Measurements from ENCODE around the gene CT45A3. TPM values are rescaled to one million over a fixed set of nuclear protein-coding genes. Genes with fewer than 3 reads are reported as not detected.
"Not testable (repeated sequence)": the region's sequence is repeated elsewhere in the genome, so short reads cannot be mapped to it uniquely, and the experiment has no call there.

The CT45A3 gene
- total RNA-seq, result not detected
- long read RNA-seq, result 0 reads

DNA sequence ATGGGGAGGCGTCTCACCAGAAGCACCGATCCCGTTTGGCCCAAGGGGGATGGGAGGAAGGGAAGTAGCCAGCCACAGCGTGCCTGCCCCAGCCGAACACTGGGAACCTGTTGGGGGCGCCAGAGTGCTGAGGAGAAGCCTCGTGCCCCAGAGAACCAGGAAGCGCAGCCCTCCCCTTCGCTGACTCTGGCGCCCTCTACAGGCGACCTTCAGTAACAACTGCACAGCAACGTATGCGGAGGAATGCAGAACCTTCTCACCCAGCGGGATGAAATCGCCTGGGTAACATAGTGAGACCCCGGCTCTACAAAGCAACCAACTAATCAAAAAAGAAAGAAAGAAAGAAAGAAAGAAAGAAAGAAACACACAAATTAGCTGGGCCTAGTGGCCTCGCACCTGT lies at the start of gene CT45A3:
Gene CT45A3, minus strand, starts transcription at position 101 of the 400 bp plus-strand sequence. CDS start 3,747 bp downstream, outside the sequence.
- DNase-seq (ENCODE audit: low spot score), result not testable (repeated sequence)

DNA sequence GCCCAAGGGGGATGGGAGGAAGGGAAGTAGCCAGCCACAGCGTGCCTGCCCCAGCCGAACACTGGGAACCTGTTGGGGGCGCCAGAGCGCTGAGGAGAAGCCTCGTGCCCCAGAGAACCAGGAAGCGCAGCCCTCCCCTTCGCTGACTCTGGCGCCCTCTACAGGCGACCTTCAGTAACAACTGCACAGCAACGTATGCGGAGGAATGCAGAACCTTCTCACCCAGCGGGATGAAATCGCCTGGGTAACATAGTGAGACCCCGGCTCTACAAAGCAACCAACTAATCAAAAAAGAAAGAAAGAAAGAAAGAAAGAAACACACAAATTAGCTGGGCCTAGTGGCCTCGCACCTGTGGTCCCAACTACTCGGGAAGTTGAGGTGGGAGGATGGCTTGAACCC lies 34.7 kb upstream of the CT45A3 start, which contains the start of gene CT45A6:
Gene CT45A6, minus strand, starts transcription at position 101 of the 400 bp plus-strand sequence. CDS start 3,794 bp downstream, outside the sequence.
- DNase-seq (ENCODE audit: low spot score), result not testable (repeated sequence)

GRCh38 chrX:135785403-135785802 lies 17.4 kb upstream of the CT45A3 start, which contains the start of gene CT45A5:
Gene CT45A5 (minus strand): TSS chrX:135785503. CDS start chrX:135781729, 3,774 bp downstream.
- DNase-seq (ENCODE audit: low spot score), result not testable (repeated sequence)

DNA sequence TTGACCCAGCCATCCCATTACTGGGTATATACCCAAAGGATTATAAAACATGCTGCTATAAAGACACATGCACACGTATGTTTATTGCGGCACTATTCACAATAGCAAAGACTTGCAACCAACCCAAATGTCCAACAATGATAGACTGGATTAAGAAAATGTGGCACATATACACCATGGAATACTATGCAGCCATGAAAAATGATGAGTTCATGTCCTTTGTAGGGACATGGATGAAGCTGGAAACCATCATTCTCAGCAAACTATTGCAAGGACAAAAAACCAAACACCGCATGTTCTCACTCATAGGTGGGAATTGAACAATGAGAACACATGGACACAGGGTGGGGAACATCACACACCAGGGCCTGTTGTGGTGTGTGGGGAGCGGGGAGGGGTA lies 23.3 kb downstream of the CT45A3 start:
- not testable (repeated sequence) for DNase-seq (ENCODE audit: low spot score)

DNA sequence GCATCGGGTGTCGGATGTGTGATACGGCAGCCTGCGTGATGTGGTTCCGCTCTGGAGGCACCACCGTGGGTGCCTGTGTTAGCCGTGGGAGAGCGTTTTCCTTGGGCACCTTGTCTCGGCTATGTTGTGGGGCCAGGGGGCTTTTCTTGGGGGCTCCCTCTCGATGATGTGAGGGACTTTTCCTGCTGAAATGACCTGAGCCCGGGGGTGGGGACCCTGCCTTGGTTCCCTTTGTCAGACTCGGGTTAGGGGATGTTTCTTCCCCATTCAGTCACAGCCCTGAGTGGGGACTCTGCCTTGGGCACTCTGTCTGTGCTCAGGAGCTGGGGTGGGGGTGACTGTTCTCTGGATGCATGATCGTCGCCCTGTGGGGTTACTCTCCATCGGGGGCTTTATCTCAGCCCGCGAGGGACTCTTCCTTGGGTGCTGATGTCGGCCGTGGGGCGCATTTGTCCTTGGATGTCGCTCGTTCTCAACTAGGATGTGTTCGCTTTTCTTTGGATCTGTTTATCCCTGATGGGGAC lies 26.7 kb downstream of the CT45A3 start:
- DNase-seq (ENCODE audit: low spot score), result no peak

DNA sequence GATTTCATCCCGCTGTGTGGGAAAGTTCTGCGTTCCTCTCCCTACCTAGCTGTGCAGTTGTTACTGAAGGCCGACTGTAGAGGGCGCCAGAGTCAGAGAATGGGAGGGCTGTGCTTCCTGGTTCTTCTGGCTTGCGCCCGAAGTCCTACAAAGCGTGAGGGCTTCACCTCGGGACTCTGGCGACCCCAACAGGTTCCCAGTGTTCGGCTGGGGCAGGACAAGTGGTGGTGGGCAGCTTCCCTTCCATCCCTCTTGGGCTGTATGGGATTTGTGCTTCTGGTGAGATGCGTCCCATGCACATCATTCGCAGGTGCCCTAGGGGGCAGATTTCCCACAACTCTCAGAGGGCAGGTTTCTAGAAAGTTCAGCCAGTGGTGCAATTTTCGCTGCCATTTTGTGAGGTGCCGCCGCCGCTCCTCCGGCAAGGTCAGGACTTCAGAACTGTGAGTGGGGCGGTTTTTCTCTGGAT lies 27.3 kb downstream of the CT45A3 start:
- DNase-seq (ENCODE audit: low spot score), result peak; percentile 83

DNA sequence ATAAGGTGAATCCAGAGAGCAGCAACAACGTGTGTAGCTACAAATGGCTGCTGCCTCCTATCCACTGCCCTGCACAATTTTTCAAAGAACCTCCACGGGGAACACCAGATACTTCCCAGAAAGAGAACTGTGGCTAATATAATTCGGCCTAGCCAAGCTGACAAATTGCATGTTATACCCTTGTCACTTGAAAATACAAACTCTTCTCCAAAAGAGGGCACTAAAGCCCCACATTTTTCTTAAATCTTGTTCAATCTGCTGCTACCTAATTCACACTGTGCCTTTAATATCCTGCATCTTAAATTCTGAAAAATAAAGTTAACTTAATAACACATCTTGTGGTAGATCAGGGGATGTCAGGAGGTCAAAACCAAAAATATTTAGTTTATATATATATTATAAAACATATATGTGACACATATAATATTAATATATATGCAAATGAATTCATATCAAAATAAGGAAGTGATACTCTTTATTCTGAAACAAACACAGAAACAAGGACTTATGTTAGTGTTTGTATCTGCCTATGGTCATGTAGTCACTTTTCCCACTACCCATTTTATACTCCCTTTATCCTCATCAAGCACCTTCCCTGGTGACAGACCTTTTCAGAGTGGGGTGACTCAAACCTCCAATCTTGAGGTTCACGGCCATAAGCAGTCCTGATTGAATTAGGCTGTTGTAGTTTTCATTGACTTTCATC lies 30.5 kb downstream of the CT45A3 start:
- DNase-seq (ENCODE audit: low spot score), result no peak

DNA sequence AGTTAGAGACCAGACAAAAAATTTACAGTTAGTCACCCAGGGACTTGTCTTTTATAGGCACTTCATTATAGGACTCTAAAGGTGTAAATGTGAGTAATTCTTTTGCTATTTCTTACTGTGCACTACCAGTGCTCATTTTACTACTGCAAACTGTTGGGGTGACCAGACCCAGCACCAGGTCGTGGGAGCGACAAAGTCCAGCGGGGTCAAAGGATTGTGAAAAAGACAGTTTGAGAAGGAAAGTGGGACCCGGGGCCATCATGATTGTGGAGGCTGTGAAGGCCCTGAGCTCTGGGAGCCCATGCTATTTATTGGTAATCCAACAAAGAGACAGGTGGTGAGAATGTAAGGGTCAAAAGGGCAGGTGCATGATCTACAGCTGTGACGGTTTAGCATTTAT lies 33.3 kb downstream of the CT45A3 start:
- not testable (repeated sequence) for DNase-seq (ENCODE audit: low spot score)

DNA sequence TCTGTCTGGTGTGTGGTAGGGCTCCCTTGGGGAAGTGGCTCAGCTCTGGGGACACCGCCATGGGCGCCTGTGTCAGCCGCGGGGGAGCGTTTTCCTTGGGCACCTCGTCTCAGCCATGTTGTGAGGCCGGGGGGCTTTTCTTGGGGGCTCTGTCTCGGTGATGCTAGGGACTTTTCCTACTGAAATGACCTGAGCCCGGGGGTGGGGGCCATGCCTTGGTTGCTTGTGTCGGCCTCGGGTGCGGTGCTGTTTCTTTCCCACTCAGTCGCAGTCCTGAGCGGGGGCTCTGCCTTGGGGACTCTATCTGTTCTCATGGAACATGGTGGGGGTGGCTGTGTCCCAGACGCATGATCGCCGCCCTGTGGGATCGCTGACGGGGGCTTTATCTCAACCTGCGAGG lies 54.2 kb downstream of the CT45A3 start:
- DNase-seq (ENCODE audit: low spot score), result no peak

- DNase-seq (ENCODE audit: low spot score), result not testable (repeated sequence)
Observed at GRCh38 chrX:135713183-135713689, 54.8 kb downstream of the CT45A3 start, which contains the start of gene CT45A1. Gene CT45A1 (plus strand): TSS chrX:135713639. CDS start chrX:135718941, 5,302 bp downstream.

Other genes starting within 250 kb of the CT45A3 start
- gene INTS6L, start 247.5 kb downstream of the CT45A3 start, total RNA-seq, result 3.8 TPM
- not detected for gene CT45A1, start 54.6 kb downstream of the CT45A3 start, total RNA-seq
- not detected for gene CT45A5, start 17.3 kb upstream of the CT45A3 start, total RNA-seq
- not detected for gene CT45A6, start 34.6 kb upstream of the CT45A3 start, total RNA-seq
- not detected for gene CT45A2, start 51.8 kb upstream of the CT45A3 start, total RNA-seq
- gene CT45A7, start 69.1 kb upstream of the CT45A3 start, total RNA-seq, result not detected
- not detected for gene CT45A8, start 86.3 kb upstream of the CT45A3 start, total RNA-seq
- not detected for gene CT45A9, start 103.6 kb upstream of the CT45A3 start, total RNA-seq
- gene CT45A10, start 125.3 kb upstream of the CT45A3 start, total RNA-seq, result not detected
- not detected for gene SAGE1, start 125.5 kb upstream of the CT45A3 start, total RNA-seq
- gene MMGT1, start 205.8 kb upstream of the CT45A3 start, total RNA-seq, result 25.1 TPM
- gene SLC9A6, start 217.2 kb upstream of the CT45A3 start, total RNA-seq, result 11.9 TPM